ENCODE data around the gene MAST1. TPM values are rescaled to one million over a fixed set of nuclear protein-coding genes. Genes with fewer than 3 reads are reported as not detected.
"Not testable (repeated sequence)": the region's sequence is repeated elsewhere in the genome, so short reads cannot be mapped to it uniquely, and the experiment has no call there.

Gene MAST1
- polyA plus RNA-seq, 1 donor = 0.52 TPM

GRCh38 chr19:12840091-12841079, 2.1 kb downstream of the MAST1 start:
- no peak for DNase-seq (ENCODE audit: low read depth)

DNA sequence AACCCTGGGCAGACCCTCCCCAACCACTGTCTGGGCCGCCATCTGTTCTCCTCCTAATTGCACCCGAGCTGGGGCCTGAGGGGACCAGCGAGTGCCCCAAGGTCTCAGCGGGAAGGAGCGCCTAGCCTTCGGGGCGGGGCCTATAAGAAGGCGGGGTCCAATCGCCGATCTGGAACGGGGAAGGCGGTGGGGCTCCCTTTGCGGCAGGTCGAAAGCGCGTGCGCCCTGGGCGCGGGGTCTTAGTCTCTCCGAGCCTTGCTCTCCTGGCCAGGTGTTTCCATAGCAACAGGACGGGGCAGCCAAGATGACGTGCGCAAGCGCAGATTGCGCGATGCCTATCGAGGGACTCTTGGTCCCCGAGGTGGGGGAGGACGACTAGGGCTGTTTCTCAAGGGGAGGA, 2.8 kb downstream of the MAST1 start:
- DNase-seq (ENCODE audit: low read depth) = no peak

- no peak for DNase-seq (ENCODE audit: low read depth)
Measured at GRCh38 chr19:12842511-12842910, 4.2 kb downstream of the MAST1 start.

- DNase-seq (ENCODE audit: low read depth) = no peak
Measured at GRCh38 chr19:12843328-12843727, 5.0 kb downstream of the MAST1 start.

DNA sequence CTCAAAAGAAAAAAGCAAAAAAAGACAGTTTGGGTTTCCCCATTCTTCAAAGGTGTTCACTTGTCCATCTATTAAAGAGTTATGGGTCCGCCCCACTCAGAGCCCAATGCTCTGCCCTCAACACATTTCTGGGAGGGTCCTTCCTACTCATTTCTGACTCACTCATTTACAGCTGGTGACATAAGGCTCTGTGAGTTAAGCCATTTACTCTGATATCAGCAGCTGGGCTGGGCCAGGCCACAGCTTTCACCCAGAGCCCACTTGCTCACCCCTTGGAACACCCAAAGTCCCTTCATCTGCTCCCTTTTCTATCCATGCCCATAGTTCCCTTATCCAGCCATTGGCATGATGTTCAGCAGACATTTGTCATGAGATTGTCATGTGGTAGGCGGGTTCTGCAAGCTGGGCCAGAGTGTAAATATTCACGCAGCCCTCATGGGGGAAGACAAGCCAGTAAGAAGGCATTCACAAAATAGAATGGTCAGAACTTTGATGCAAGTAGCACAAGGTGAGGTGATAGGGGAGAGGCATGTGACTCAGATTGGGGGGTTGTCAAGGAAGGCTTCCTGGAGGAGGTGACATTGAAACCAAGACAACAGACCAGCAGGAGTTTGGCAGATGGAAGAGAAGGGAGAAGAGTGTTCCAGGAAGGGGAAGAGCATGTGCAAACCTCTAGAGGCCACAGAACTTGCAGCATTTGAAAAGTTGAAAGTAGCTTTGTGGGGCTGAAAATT, 5.9 kb downstream of the MAST1 start:
- DNase-seq (ENCODE audit: low read depth) = no peak

DNA sequence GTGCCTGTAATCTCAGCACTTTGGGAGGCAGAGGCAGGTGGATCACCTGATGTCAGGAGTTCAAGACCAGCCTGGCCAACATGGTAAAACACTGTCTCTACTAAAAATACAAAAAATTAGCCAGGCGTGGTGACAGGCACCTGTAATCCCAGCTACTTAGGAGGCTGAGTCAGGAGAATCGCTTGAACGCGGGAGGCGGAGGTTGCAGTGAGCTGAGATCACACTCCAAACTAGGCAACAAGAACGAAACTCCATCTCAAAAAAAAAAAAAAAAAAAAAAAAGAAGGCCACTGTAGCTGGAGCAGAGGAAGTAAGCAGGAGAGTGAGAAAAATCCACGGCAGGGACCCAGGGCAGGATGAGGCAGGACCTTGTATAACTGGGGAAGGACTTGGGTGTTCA, 8.3 kb downstream of the MAST1 start:
- DNase-seq (ENCODE audit: low read depth) = not testable (repeated sequence)

- DNase-seq (ENCODE audit: low read depth) = peak; percentile 25
Measured at GRCh38 chr19:12847159-12848139, 9.1 kb downstream of the MAST1 start.

GRCh38 chr19:12856653-12857052, 18.3 kb downstream of the MAST1 start:
- DNase-seq (ENCODE audit: low read depth) = no peak

DNA sequence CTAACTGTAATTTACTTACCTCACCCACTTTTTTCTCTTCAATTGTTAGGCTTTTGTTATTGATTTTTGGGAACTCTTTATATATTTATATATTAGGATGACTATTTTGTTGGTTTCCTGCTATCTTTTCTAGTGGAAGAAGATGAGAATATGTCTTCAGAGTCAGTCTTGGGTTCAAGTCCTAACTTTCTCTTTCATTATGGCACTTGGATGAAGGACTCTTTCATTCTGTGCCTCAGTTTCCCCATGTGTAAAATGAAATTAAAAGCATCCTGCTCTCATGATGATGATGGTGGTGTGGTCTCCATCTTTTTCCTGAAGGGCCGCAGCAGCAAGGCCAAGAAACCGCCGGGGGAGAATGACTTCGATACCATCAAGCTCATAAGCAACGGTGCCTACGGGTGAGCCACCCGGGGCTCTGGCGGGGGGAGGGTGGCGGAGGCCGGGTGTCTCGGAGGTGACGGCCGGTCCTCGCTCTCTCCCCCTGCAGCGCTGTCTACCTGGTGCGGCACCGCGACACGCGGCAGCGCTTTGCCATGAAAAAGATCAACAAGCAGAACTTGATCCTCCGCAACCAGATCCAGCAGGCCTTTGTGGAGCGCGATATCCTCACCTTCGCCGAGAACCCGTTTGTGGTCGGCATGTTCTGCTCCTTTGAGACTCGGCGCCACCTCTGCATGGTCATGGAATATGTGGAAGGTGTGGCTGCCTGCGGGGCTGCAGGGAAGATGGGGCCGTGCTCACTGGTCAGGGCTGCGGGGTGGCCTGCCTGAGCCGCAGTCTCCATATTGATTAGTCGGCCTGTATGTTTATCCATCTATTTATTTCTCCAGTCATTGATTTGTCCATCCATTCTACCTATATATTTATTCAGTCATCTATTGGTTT, 20.0 kb downstream of the MAST1 start:
- DNase-seq (ENCODE audit: low read depth) = no peak

DNA sequence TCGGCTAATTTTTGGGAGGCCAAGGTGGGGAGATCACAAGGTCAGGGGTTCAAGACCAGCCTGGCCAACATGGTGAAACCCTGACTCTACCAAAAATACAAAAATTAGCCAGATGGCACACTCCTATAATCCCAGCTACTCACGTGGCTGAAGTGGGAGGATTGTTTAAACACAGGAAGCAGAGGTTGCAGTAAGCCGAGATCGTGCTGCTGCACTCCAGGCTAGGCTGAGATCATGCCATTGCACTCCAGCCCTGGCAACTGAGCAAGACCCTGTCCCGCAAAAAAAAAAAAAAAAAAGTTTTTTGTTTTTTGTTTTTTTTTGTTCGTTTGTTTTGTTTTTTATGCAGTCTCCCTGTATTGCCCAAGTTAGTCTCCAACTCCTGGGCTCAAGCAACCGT, 21.2 kb downstream of the MAST1 start:
- no peak for DNase-seq (ENCODE audit: low read depth)

DNA sequence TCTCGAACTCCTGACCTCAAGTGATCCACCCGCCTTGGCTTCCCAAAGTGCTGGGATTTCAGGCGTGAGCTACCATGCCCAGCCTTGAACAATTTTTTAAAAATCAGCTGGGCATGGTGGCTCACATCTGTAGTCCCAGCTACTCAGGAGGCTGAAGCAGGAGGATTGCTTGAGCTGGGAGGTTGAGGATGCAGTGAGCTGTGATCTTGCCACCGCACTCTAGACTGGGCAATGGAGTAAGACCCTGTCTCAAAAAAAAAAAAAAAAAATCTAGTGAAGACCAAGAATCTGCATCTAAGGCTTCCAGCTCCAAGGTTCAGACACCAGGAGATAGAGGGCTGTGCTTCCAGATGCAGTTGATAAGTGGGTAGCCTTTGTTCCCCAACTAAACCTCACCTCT, 25.8 kb downstream of the MAST1 start:
- no peak for DNase-seq (ENCODE audit: low read depth)

DNA sequence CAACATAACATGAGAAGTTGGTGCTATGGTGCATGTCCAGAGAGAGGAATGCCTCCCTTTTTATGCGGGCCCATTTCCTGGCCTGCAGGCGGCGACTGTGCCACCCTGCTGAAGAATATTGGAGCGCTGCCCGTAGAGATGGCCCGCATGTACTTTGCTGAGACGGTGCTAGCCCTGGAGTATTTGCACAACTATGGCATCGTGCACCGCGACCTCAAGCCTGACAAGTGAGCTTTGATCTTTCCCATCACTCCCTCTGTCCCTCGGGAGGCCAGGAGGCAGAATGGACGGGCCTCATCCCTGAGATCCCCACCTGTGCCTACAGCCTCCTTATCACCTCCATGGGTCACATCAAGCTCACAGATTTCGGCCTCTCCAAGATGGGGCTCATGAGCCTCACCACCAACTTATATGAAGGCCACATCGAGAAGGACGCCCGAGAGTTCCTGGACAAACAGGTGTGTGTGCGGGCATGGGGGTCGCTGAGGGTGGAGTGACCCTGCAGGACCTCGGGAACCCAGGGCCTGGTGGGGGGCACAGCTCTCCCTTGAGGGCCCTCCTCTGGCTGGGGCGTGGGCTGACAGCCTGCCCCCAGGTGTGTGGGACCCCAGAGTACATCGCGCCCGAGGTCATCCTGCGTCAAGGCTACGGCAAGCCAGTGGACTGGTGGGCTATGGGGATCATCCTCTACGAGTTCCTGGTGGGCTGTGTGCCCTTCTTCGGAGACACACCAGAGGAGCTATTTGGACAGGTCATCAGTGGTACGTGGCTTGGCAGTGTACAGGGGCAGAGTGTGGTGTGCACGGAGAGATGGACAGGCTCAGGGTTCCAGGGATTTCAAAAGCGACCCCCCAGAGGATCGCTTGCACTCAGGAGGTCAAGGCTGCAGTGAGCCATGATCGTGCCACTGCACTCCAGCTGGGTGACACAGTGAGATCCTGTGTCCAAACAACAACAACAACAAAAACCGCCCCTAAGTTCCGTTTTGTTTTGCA, 26.7 kb downstream of the MAST1 start:
- DNase-seq (ENCODE audit: low read depth) = no peak

DNA sequence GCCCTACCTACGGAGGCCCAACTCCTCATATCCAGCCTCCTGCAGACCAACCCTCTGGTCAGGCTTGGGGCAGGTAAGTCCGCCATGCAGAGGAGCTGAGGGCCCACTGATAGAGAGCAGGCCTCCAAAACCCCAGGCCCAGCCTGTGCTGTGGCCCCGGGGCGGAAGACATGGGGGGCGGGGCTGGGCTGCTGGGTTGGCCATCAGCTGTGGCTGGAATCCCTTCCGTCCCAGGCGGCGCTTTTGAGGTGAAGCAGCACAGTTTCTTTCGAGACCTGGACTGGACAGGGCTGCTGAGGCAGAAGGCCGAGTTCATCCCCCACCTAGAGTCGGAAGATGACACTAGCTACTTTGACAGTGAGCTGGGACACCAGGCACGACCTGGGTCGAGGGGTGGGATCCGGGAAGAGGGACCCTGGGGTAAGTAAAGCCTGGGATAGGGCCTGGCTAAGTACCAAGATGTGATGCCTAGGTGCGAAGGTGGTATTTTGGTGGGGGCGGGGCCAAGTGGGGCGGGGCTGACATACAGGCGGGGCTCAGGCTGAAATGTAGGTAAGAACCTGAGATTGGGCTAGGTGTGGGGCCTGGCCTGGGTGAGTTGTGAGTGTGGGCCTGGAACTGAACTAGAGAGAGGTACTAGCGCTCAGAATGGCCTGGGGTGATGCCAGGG, 27.6 kb downstream of the MAST1 start:
- no peak for DNase-seq (ENCODE audit: low read depth)

- no peak for DNase-seq (ENCODE audit: low read depth)
Measured at GRCh38 chr19:12866416-12867119, 28.3 kb downstream of the MAST1 start.

DNA sequence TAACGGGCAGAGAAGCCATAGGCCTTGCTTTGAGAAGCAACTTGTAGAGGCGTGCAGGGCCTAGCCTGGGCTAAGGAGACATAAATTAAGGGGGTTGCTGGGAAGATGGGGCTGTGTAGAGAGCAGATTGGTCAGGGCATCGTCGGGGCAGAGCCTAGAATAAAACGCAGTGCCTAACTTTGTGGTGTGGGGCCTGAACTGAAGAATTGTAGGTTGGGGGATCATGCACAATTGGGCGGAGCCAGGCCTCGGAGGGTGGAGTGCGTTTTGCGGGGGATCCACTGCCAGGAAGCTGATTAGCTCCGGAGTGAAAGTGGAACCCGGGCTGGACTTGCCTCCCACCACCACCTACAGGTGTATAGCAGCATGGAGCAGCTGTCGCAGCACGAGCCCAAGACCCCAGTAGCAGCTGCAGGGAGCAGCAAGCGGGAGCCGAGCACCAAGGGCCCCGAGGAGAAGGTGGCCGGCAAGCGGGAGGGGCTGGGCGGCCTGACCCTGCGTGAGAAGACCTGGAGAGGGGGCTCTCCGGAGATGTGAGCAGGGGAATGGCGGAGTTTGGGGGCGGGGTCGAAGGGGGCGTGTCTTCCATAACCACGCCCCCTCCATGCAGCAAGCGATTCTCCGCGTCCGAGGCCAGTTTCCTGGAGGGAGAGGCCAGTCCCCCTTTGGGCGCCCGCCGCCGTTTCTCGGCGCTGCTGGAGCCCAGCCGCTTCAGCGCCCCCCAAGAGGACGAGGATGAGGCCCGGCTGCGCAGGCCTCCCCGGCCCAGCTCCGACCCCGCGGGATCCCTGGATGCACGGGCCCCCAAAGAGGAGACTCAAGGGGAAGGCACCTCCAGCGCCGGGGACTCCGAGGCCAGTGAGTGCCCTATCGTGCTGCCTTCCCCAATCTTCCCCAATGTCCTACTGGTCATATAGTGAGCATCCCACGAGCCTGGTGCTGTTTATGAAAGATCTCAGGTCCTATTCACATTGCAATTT, 29.1 kb downstream of the MAST1 start:
- DNase-seq (ENCODE audit: low read depth) = no peak

- DNase-seq (ENCODE audit: low read depth) = no peak
Measured at GRCh38 chr19:12868540-12869112, 30.3 kb downstream of the MAST1 start.

GRCh38 chr19:12871681-12872080, 33.4 kb downstream of the MAST1 start:
- DNase-seq (ENCODE audit: low read depth) = no peak
